Suprapubic skin (tissue), 3 donors: ENCODE measurements around the gene PRKCE.

ENCODE experiments used
- CTCF ChIP-seq, 2 donors: fragments of 200-600 bp in 1 of 2; fragments of 450-650 bp in 1 of 2; sonication (generic) in 1 of 2; IDR thresholded peaks; one replicate each; pipeline ENCODE4 v1.5.1; 2016 to 2019; ENCODE audit warnings: antibody characterized with exemption in 2 of 2, mild to moderate bottlenecking in 1 of 2, moderate library complexity in 1 of 2
- EP300 ChIP-seq: sonication (generic); formaldehyde crosslinking; IDR thresholded peaks from one replicate; pipeline ENCODE4 v1.6.1; 2017; ENCODE audit warnings: antibody characterized with exemption

GRCh38 chr2:45617496-45617895 is 34.0 kb upstream of the PRKCE start:
- TF ChIP-seq EP300 (no peak), CTCF (IDR thresholded peaks at IDR 0.05) (no peak)
